Nephron progenitor cell (in vitro differentiated cells): Measurements from ENCODE around the gene LGALS9.

Experiments used
- DNase-seq: peaks from one replicate; pipeline ENCODE4 v3.0.0; 2021
- H3K27ac Mint-ChIP-seq: 2 replicates; pipeline ENCODE4 v1.8.0; 2021; ENCODE audit warnings: mild to moderate bottlenecking, moderate library complexity, mixed read lengths
- H3K27me3 Mint-ChIP-seq: 2 replicates; pipeline ENCODE4 v1.8.0; 2021; ENCODE audit warnings: mild to moderate bottlenecking, low read depth, mixed read lengths; ENCODE audit not compliant: poor library complexity
- H3K36me3 Mint-ChIP-seq: 2 replicates; pipeline ENCODE4 v1.8.0; 2021; ENCODE audit warnings: low read depth, mixed read lengths
- H3K4me1 Mint-ChIP-seq: 2 replicates; pipeline ENCODE4 v1.8.0; 2021; ENCODE audit warnings: mixed read lengths
- H3K4me3 Mint-ChIP-seq: 2 replicates; pipeline ENCODE4 v1.8.0; 2021; ENCODE audit warnings: mild to moderate bottlenecking, moderate library complexity, mixed read lengths
- H3K9me3 Mint-ChIP-seq: 2 replicates; pipeline ENCODE4 v1.8.0; 2021; ENCODE audit warnings: mild to moderate bottlenecking, moderate library complexity, mixed read lengths
- CTCF ChIP-seq: fragments of 200-600 bp; sonication (generic); IDR thresholded peaks from 2 replicates; pipeline ENCODE4 v1.5.0; 2021; ENCODE audit warnings: antibody characterized with exemption

Gene LGALS9

GRCh38 chr17:27666831-27667560, 36.0 kb downstream of the LGALS9 start:
- DNase-seq, result no peak
- Mint-ChIP-seq H3K4me1 (no peaks in the 10 kb centered on the region), H3K36me3 (no peaks in the 10 kb centered on the region), H3K27me3 (peaks cover 12% of the 10 kb centered on the region), H3K9me3 (no peaks in the 10 kb centered on the region), H3K4me3 (no peak overlapping the region), H3K27ac (no peak overlapping the region)
- no peak for TF ChIP-seq CTCF

GRCh38 chr17:27667656-27668487, 36.9 kb downstream of the LGALS9 start:
- Mint-ChIP-seq H3K4me1 (no peaks in the 10 kb centered on the region), H3K36me3 (no peaks in the 10 kb centered on the region), H3K9me3 (no peaks in the 10 kb centered on the region), H3K4me3 (no peak overlapping the region), H3K27me3 (peaks cover 12% of the 10 kb centered on the region), H3K27ac (no peak overlapping the region)
- DNase-seq, result no peak
- no peak for TF ChIP-seq CTCF

GRCh38 chr17:27668488-27668823, 37.5 kb downstream of the LGALS9 start:
- H3K27me3 Mint-ChIP-seq, result peaks cover 15% of the 10 kb centered on the region
- no peak overlapping the region for H3K27ac Mint-ChIP-seq
- no peaks in the 10 kb centered on the region for H3K4me1 Mint-ChIP-seq
- H3K36me3 Mint-ChIP-seq, result no peaks in the 10 kb centered on the region
- TF ChIP-seq CTCF, result no peak
- DNase-seq, result no peak
- H3K4me3 Mint-ChIP-seq, result no peak overlapping the region
- H3K9me3 Mint-ChIP-seq, result no peaks in the 10 kb centered on the region

GRCh38 chr17:27669136-27669535, 38.1 kb downstream of the LGALS9 start:
- Mint-ChIP-seq H3K4me1 (no peaks in the 10 kb centered on the region), H3K36me3 (no peaks in the 10 kb centered on the region)
- no peak for DNase-seq

GRCh38 chr17:27669850-27670249, 38.9 kb downstream of the LGALS9 start:
- Mint-ChIP-seq H3K27ac (no peak overlapping the region), H3K4me3 (no peak overlapping the region), H3K4me1 (no peaks in the 10 kb centered on the region), H3K27me3 (peaks cover 15% of the 10 kb centered on the region), H3K36me3 (no peaks in the 10 kb centered on the region), H3K9me3 (no peaks in the 10 kb centered on the region)
- TF ChIP-seq CTCF, result no peak
- DNase-seq, result no peak

More at GRCh38 chr17:27669136-27669535, 38.1 kb downstream of the LGALS9 start:
- no peak for TF ChIP-seq CTCF
- no peak overlapping the region for H3K4me3 Mint-ChIP-seq
- H3K27me3 Mint-ChIP-seq, result peaks cover 15% of the 10 kb centered on the region
- no peaks in the 10 kb centered on the region for H3K9me3 Mint-ChIP-seq
- no peak overlapping the region for H3K27ac Mint-ChIP-seq
